ENCODE results near the gene C1orf210.

GRCh38 chr1:43282220-43283195, 2.9 kb downstream of the C1orf210 start:
- TF ChIP-seq ZNF274 (IDR thresholded peaks at IDR 0.05; ENCODE audit: low read depth, low read length) (no peak), SUZ12 (IDR thresholded peaks at IDR 0.05; ENCODE audit: extremely low read depth, insufficient read depth, insufficient read length) (no peak)

Data from NT2/D1 (cell line).